AG20443 (cell line): ENCODE results near the gene ATG9B.
"Not testable (repeated sequence)": the region's sequence is repeated elsewhere in the genome, so short reads cannot be mapped to it uniquely, and the experiment has no call there.

Source experiments
- DNase-seq: peaks from one replicate; pipeline ENCODE4 v3.0.0; 2012; ENCODE audit warnings: low spot score, mixed read lengths

The ATG9B gene

GRCh38 chr7:151017370-151017952 is 6.8 kb downstream of the ATG9B start:
- DNase-seq, result no peak

GRCh38 chr7:151016942-151017341 is 7.4 kb downstream of the ATG9B start:
- DNase-seq, result no peak

GRCh38 chr7:151016505-151016904 is 7.8 kb downstream of the ATG9B start:
- DNase-seq, result no peak

- no peak for DNase-seq
Observed at GRCh38 chr7:151015967-151016366, 8.3 kb downstream of the ATG9B start.

GRCh38 chr7:151014950-151015349 is 9.3 kb downstream of the ATG9B start:
- DNase-seq, result no peak

- peak; percentile 87 for DNase-seq
Observed at GRCh38 chr7:151013733-151014497, 10.4 kb downstream of the ATG9B start.

DNA sequence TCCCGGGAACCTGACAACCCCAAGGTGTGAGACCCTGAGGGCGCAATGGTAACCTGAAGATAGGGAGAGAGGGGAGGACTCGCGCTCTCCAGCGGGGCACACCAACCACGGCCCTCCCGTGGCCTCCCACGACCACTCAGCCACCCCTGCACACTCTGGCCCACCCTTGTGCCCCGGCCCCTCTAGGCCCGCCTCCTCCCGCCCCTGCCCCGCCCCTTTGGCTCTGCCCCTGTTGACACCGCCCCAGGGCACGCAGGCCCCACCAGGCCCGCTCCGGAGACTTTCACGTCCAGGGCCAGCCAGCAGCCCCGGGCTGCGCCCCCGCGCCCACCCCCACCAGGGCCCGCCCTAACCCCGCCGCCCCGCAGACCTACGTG is 10.9 kb downstream of the ATG9B start:
- no peak for DNase-seq

- peak; percentile 68 for DNase-seq
Observed at GRCh38 chr7:151012911-151013347, 11.4 kb downstream of the ATG9B start.

- no peak for DNase-seq
Observed at GRCh38 chr7:151012031-151012692, 12.1 kb downstream of the ATG9B start.

DNA sequence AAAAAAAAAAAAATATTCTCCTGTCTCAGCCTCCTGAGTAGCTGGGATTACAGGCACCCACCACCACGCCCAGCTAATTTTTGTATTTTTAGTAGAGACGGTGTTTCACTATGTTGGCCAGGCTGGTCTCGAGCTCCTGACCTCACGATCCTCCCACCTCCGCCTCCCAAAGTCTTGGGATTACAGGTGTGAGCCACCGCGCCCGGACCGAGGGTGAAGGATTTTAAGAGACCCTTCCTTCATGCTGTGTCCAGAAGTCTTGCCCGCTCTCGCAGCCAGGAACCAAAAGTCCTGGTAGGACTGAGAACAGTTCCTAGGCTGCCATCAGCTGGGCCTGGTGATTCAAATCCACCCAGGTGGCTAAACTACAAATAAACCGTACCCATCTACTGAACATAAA is 12.7 kb downstream of the ATG9B start:
- not testable (repeated sequence) for DNase-seq

- DNase-seq, result no peak
Observed at GRCh38 chr7:151011097-151011409, 13.2 kb downstream of the ATG9B start.

- DNase-seq, result no peak
Observed at GRCh38 chr7:151010307-151011096, 13.8 kb downstream of the ATG9B start.

DNA sequence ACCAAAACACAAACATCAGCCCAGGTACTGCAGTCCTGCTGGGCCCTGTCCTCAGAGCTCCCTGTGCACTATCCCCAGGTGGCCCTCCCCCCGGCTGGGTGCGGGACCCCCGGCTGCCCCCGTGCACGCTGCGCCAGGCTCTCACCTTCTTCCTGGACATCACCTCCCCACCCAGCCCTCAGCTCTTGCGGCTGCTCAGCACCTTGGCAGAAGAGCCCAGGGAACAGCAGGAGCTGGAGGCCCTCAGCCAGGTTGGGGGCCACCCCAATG is 14.3 kb downstream of the ATG9B start:
- DNase-seq, result no peak

DNA sequence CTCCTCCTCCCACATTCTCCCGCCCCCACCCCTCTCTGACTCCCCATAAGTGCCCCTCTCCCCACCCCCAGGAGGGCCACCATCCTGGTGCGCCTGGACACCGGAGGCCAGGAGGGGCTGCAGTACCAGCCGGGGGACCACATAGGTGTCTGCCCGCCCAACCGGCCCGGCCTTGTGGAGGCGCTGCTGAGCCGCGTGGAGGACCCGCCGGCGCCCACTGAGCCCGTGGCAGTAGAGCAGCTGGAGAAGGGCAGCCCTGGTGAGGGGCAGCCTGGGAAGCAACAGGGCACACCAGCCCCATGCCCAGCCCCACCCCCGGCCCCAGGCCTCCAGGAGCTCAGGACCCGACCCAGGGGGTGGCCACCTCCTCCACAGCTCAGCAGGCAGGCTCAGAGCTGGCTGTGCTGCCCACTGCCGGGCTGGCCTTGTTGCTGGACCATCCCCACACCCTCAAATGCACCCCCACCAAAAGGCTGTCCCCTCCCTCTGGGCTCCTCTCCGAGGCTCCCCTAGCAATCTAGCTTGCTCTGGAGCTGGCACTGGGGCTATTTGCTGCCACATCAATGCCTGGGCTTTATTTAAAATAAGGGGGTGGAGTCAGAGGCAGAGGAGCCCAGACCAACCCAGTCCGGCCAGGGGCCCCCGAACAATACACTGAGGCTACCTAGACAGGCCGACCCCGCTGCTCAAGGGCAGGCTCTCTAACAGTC is 14.8 kb downstream of the ATG9B start:
- no peak for DNase-seq

DNA sequence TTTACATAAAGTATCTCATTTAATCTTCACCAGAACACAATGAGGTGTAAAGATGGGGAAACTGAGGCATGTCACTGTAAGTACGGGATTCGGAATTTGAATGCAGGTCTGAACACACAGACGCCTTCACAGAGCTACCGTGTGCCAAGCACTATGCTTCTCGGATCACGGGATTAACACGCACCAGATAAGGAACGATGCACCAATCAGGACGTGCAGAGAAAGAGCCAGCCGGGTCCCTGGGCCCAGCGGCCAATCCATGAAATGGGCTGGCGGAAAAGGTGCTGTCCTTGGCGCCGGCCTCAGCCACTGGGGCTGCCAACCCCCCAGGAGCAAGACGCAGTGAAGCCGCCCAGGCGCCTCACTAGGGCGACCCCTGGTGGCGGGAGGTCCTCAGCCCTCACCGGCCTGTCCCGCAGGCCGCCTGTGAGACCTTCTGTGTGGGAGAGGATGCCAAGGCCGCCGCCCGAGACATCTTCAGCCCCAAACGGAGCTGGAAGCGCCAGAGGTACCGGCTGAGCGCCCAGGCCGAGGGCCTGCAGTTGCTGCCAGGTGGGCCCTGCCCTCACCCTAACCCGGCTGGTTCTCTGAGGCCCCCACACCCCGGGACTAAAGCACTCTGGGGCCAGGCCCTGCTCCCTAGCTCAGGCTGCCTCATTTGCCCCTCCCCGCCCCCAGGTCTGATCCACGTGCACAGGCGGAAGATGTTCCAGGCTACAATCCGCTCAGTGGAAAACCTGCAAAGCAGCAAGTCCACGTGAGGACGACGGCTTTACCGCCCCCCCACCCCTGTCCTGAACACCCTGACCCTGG is 15.6 kb downstream of the ATG9B start:
- peak; percentile 82 for DNase-seq

DNA sequence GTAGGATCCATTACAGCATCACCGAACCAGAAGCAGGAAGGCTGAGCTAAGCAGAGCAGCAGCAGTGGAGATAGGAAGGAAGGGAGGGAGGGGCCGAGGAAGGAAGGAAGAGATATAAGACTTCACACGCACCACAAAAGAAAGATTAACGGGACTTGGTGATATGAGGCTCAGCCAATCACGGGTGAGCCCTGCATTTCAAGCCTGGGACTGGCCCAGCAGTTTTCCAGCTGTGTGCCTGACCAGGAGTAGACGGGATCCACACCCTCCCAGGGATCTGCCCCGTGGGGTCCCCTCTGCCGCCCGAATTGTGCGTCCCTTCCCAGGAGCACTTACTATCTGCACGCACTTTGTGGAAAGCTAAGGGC is 16.2 kb downstream of the ATG9B start:
- DNase-seq, result no peak

DNA sequence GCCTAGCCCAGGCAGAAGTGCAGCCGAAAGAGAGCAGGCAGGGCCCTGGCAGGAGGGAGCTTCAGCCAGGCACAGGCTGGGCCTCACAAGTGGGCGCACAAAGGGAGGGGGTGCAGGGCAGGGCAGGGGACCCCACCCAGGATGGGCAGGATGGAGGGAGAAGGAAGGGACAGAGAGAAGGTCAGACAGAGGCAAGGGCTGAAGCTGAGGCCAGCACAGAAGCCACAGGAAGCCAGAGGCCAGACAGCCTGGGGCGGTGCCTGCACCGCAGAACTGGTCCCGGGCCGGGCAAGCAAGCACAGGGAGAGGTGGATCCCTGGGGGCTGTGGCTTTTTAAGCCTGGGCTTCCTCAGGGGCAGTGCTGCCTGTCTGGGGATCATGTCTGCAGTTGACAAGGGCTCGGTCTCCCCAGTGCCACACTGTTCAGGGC is 16.8 kb downstream of the ATG9B start:
- peak; percentile 74 for DNase-seq

GRCh38 chr7:151006590-151007300 is 17.5 kb downstream of the ATG9B start:
- DNase-seq, result no peak

- DNase-seq, result no peak
Observed at GRCh38 chr7:151005566-151005965, 18.7 kb downstream of the ATG9B start.

DNA sequence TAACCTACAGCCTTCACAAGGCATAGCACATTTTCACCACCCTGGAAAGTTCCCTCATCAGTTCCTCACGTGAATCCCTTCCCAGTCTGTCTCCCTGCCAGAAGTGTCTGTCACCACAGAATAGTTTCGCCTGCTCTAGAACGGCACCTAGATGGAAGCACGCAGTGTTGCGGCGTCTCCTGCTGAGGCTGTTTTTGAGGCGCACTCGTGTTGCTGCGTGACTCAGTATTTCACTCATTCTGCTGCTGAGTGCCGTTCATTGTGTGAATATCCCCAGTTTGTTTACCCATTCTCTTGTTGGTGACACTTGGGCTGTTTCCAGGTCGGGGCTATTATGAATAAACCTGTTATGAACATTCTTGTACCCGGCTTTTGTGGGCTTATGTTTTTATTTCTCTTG is 20.7 kb downstream of the ATG9B start:
- no peak for DNase-seq

DNA sequence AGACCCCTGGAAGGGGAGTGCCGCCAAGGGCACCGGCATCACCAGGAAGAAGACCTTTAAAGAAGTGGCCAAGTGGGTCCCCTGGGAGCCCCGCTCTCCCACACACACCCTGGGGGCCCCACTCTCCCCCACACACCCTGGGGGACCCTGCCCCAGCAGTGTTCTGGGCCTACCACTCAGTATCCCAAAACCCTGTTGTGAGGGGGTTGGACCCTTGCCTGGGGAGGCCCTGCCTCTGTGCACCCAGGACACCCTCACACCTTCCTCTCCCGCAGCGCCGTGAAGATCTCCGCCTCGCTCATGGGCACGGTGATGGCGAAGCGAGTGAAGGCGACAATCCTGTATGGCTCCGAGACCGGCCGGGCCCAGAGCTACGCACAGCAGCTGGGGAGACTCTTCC is 22.7 kb downstream of the ATG9B start:
- DNase-seq, result no peak
